Measurements from ENCODE around the gene FCAMR.
"Not testable (repeated sequence)": the region's sequence is repeated elsewhere in the genome, so short reads cannot be mapped to it uniquely, and the experiment has no call there.

FCAMR gene

GRCh38 chr1:206929524-206929923 lies 40.7 kb downstream of the FCAMR start:
- no peak for DNase-seq

- no peak for DNase-seq
Observed at GRCh38 chr1:206926286-206926685, 44.0 kb downstream of the FCAMR start.

- DNase-seq, result no peak
Observed at GRCh38 chr1:206925106-206925736, 45.0 kb downstream of the FCAMR start.

- DNase-seq, result no peak
Observed at GRCh38 chr1:206924592-206925105, 45.6 kb downstream of the FCAMR start.

GRCh38 chr1:206923961-206924557 lies 46.2 kb downstream of the FCAMR start:
- not testable (repeated sequence) for DNase-seq

GRCh38 chr1:206923009-206923960 lies 47.0 kb downstream of the FCAMR start:
- DNase-seq, result no peak

GRCh38 chr1:206922524-206922923 lies 47.7 kb downstream of the FCAMR start:
- DNase-seq, result no peak

- DNase-seq, result no peak
Observed at GRCh38 chr1:206921772-206922265, 48.4 kb downstream of the FCAMR start, which contains the start of gene FCMR. FCMR (minus strand) TSS chr1:206921941; CDS start chr1:206921854, 87 bp downstream.

- no peak for DNase-seq
Observed at GRCh38 chr1:206918076-206918475, 52.2 kb downstream of the FCAMR start.

- no peak for DNase-seq
Observed at GRCh38 chr1:206916000-206916709, 54.1 kb downstream of the FCAMR start.

- DNase-seq, result no peak
Observed at GRCh38 chr1:206915030-206915735, 55.1 kb downstream of the FCAMR start.

- no peak for DNase-seq
Observed at GRCh38 chr1:206913766-206914537, 56.3 kb downstream of the FCAMR start.

GRCh38 chr1:206912445-206913095 lies 57.7 kb downstream of the FCAMR start:
- no peak for DNase-seq

- no peak for DNase-seq
Observed at GRCh38 chr1:206911064-206911663, 59.1 kb downstream of the FCAMR start.

- no peak for DNase-seq
Observed at GRCh38 chr1:206909883-206910318, 60.4 kb downstream of the FCAMR start.

- DNase-seq, result no peak
Observed at GRCh38 chr1:206909161-206909882, 60.9 kb downstream of the FCAMR start.

- no peak for DNase-seq
Observed at GRCh38 chr1:206908038-206908437, 62.2 kb downstream of the FCAMR start.
